HepG2 (cell line): Measurements from ENCODE around the gene RAD17. TPM values are rescaled to one million over a fixed set of nuclear protein-coding genes. Genes with fewer than 3 reads are reported as not detected.

Source experiments
- ATAC-seq: fragments of 200-7000 bp; cut with Tn5 transposase; 3 replicates; pipeline ENCODE4 v1.9.1; 2020; ENCODE audit warnings: mild to moderate bottlenecking, moderate library complexity
- BruUV-seq: library from RNA; stranded (reverse); fragments of 400-500 nt; replicated peaks from 2 replicates; lab custom pipeline; 2021; lab: Mats Ljungman, UMichigan
- CTCF ChIA-PET: fragments of 300-600 bp; formaldehyde crosslinking; extraction: SDS; loops from one replicate; lab custom pipeline; 2021; ENCODE audit warnings: low total read pairs, inconsistent platforms, low intra/inter-chr PET ratio; lab: Yijun Ruan, JAX
- POLR2A ChIA-PET: fragments of 350-600 bp; sonication (Branson Sonifier 250); formaldehyde crosslinking; loops from one replicate; lab custom pipeline; 2020; ENCODE audit warnings: antibody characterized with exemption, inconsistent platforms; lab: Yijun Ruan, JAX
- DNase-seq: peaks from one replicate; pipeline ENCODE4 v3.0.0-alpha.2; 2015; ENCODE audit warnings: low spot score
- FAIRE-seq: peaks from 3 replicates; lab custom pipeline; 2011; peaks lifted over from hg19 to GRCh38; lab: Jason Lieb, UNC
- H2AFZ ChIP-seq: one replicate; pipeline ENCODE4 v1.6.1; 2011; ENCODE audit warnings: low read length, inconsistent platforms
- H3K27ac ChIP-seq: fragments of 300-600 bp; 3 replicates; pipeline ENCODE4 v1.8.0; 2011; ENCODE audit warnings: mixed run types, mild to moderate bottlenecking, mixed read lengths, low read length, inconsistent platforms; ENCODE audit not compliant: insufficient read depth; ENCODE audit errors: extremely low read length
- H3K27me3 ChIP-seq, 2 experiments: fragments of 200-600 bp in 1 of 2; 2 replicates in 1 of 2; 3 replicates in 1 of 2; pipeline versions ENCODE4 v1.6.0 to v1.8.0; 2011; ENCODE audit warnings: low read length in 2 of 2, mild to moderate bottlenecking in 2 of 2, moderate library complexity in 2 of 2, inconsistent platforms in 1 of 2; ENCODE audit not compliant: insufficient read depth in 2 of 2, control insufficient read depth in 1 of 2
- H3K36me3 ChIP-seq, 2 experiments: fragments of 200-600 bp in 1 of 2; replicated peaks in 1 of 2; 2 replicates in 1 of 2; 3 replicates in 1 of 2; pipeline versions ENCODE4 v1.5.1 to v1.8.0; 2011; ENCODE audit warnings: low read length in 2 of 2, inconsistent platforms in 1 of 2; ENCODE audit not compliant: insufficient read depth in 2 of 2, control insufficient read depth in 1 of 2
- H3K4me1 ChIP-seq: 2 replicates; pipeline ENCODE4 v1.5.1; 2012; ENCODE audit warnings: low read length, inconsistent platforms; ENCODE audit not compliant: insufficient read depth
- H3K4me2 ChIP-seq: 2 replicates; pipeline ENCODE4 v1.6.0; 2011; ENCODE audit warnings: low read depth, low read length, inconsistent platforms
- H3K4me3 ChIP-seq, 3 experiments: fragments of 200-600 bp in 1 of 3; sonication (generic), shearing (Covaris generic) in 1 of 3; replicated peaks in 1 of 3; 2 replicates each; pipeline ENCODE4 v1.5.1; 2011 to 2016; ENCODE audit warnings: low read length in 3 of 3, inconsistent platforms in 2 of 3, low read depth in 2 of 3, mild to moderate bottlenecking in 2 of 3, control low read depth in 1 of 3, mixed read lengths in 1 of 3; ENCODE audit not compliant: insufficient read depth in 1 of 3
- H3K79me2 ChIP-seq: one replicate; pipeline ENCODE4 v1.6.1; 2011; ENCODE audit warnings: low read length, inconsistent platforms; ENCODE audit not compliant: insufficient read depth
- H3K9ac ChIP-seq: 2 replicates; pipeline ENCODE4 v1.6.0; 2011; ENCODE audit warnings: mild to moderate bottlenecking, low read depth, low read length, inconsistent platforms; ENCODE audit not compliant: insufficient read depth
- H3K9me3 ChIP-seq: 2 replicates; pipeline ENCODE4 v1.5.1; 2012; ENCODE audit warnings: mild to moderate bottlenecking, low read length
- H4K20me1 ChIP-seq: 2 replicates; pipeline ENCODE4 v1.6.0; 2011; ENCODE audit warnings: inconsistent platforms, mild to moderate bottlenecking, low read length, moderate library complexity; ENCODE audit not compliant: insufficient read depth
- CHD2 ChIP-seq: IDR thresholded peaks from 2 replicates; pipeline ENCODE4 v1.6.1; 2011; ENCODE audit warnings: low read depth, low read length, improper control_type of control experiment
- FOXJ3 ChIP-seq: sonication (generic); formaldehyde crosslinking; IDR thresholded peaks from 2 replicates; pipeline ENCODE4 v1.4.0; 2020; ENCODE audit warnings: missing genetic modification reagents, mild to moderate bottlenecking, borderline replicate concordance
- GLI4 ChIP-seq: sonication (generic); formaldehyde crosslinking; IDR thresholded peaks from 2 replicates; pipeline ENCODE4 v1.5.1; 2020; ENCODE audit warnings: missing genetic modification reagents, mild to moderate bottlenecking, moderate library complexity, borderline replicate concordance
- HOXA5 ChIP-seq: sonication (generic); formaldehyde crosslinking; IDR thresholded peaks from 2 replicates; pipeline ENCODE4 v1.4.0; 2020; ENCODE audit warnings: missing genetic modification reagents
- MBD4 ChIP-seq: IDR thresholded peaks from 2 replicates; pipeline ENCODE4 v1.6.1; 2012; ENCODE audit warnings: low read length, inconsistent platforms, borderline replicate concordance
- MEIS2 ChIP-seq: sonication (generic); formaldehyde crosslinking; IDR thresholded peaks from 2 replicates; pipeline ENCODE4 v1.9.0; 2021; ENCODE audit warnings: mild to moderate bottlenecking, missing genetic modification reagents
- NCOA2 ChIP-seq: sonication (generic); formaldehyde crosslinking; IDR thresholded peaks from 2 replicates; pipeline ENCODE4 v1.8.0; 2022; ENCODE audit warnings: inconsistent platforms
- RFXANK ChIP-seq: IDR thresholded peaks from 2 replicates; pipeline ENCODE4 v1.6.1; 2016
- SRSF1 ChIP-seq: fragments of 200-400 bp; formaldehyde crosslinking; optimal IDR thresholded peaks from 2 replicates; pipeline ENCODE3; 2017; ENCODE audit warnings: mild to moderate bottlenecking, low read depth, low read length, moderate library complexity
- ZBTB21 ChIP-seq: sonication (generic); formaldehyde crosslinking; IDR thresholded peaks from 2 replicates; pipeline ENCODE4 v1.4.0; 2020; ENCODE audit warnings: missing genetic modification reagents
- ZEB1 ChIP-seq: IDR thresholded peaks from 2 replicates; pipeline ENCODE4 v1.6.1; 2012; ENCODE audit warnings: mild to moderate bottlenecking, low read depth, inconsistent platforms; ENCODE audit not compliant: insufficient replicate concordance
- ZFP82 ChIP-seq: sonication (generic); formaldehyde crosslinking; IDR thresholded peaks from 2 replicates; pipeline ENCODE4 v1.5.1; 2020; ENCODE audit warnings: mild to moderate bottlenecking, missing genetic modification reagents, borderline replicate concordance
- ZNF138 ChIP-seq: sonication (generic); formaldehyde crosslinking; IDR thresholded peaks from 2 replicates; pipeline ENCODE4 v1.5.0; 2020; ENCODE audit warnings: mild to moderate bottlenecking, low read depth, missing genetic modification reagents
- ZNF317 ChIP-seq: sonication (generic); formaldehyde crosslinking; IDR thresholded peaks from 2 replicates; pipeline ENCODE4 v1.5.0; 2020; ENCODE audit warnings: mild to moderate bottlenecking, missing genetic modification reagents
- ZNF33A ChIP-seq: sonication (generic); formaldehyde crosslinking; IDR thresholded peaks from 2 replicates; pipeline ENCODE4 v1.5.1; 2020; ENCODE audit warnings: missing genetic modification reagents, mild to moderate bottlenecking, moderate library complexity, borderline replicate concordance
- ZNF33B ChIP-seq: sonication (generic); formaldehyde crosslinking; IDR thresholded peaks from 2 replicates; pipeline ENCODE4 v1.5.1; 2020; ENCODE audit warnings: mild to moderate bottlenecking, missing genetic modification reagents
- ZNF501 ChIP-seq: sonication (generic); formaldehyde crosslinking; IDR thresholded peaks from 2 replicates; pipeline ENCODE4 v1.5.1; 2020; ENCODE audit warnings: mild to moderate bottlenecking, moderate library complexity, missing genetic modification reagents
- WGBS: methylation state at CpG from one replicate; pipeline ENCODE4 v1.1.6; 2017; ENCODE audit warnings: low lambda C conversion rate; 5-methylcytosine and 5-hydroxymethylcytosine counted together
- in situ Hi-C: cut with HindIII; loops from 2 replicates; pipeline ENCODE4 v1.10.0; 2017; ENCODE audit warnings: low pct_unique_long_range_greater_than_20kb; ENCODE audit not compliant: extremely low pct_ligation_motif_present
- intact Hi-C: fragments of 100-400 bp; cut with micrococcal nuclease; formaldehyde crosslinking; loops from one replicate; pipeline ENCODE4 v1.10.0; 2022; ENCODE audit not compliant: unreplicated experiment
- polyA plus RNA-seq, 8 experiments: library from polyadenylated mRNA; depleted of rRNA in 3 of 8; stranded (reverse) in 7 of 8; unstranded in 1 of 8; fragments of >200 nt; fragmentation: Illumina TruSeq in 4 of 8; extraction: Trizol in 4 of 8; gene quantifications; 2 replicates each; pipeline versions ENCODE4 v1.2.1 to v1.2.3, GENCODE V29; 2011 to 2016; ENCODE audit warnings: low read depth in 4 of 8, missing spikeins in 1 of 8, mixed read lengths in 1 of 8; ENCODE audit not compliant: insufficient read depth in 1 of 8
- total RNA-seq, 5 experiments: library from RNA; depleted of rRNA; stranded (reverse); fragments of >200 nt; fragmentation: Illumina TruSeq; extraction: Trizol; gene quantifications; 2 replicates each; pipeline ENCODE4 v1.2.3, GENCODE V29; 2016; ENCODE audit warnings: low read depth in 1 of 5
- TF ChIP-seq, protein P1 (sequence below): sonication (generic); formaldehyde crosslinking; IDR thresholded peaks from 2 replicates; pipeline ENCODE4 v1.8.0; 2022; ENCODE audit warnings: missing genetic modification reagents, mild to moderate bottlenecking, borderline replicate concordance
- TF ChIP-seq, protein P2 (sequence below): IDR thresholded peaks from 2 replicates; pipeline ENCODE4 v1.6.1; 2016

Gene RAD17
- total and polyA plus RNA-seq, 2 of the 13 experiments (the other 11 are each of a cell fraction or from before 2014, with no cell fraction given) = 24.0 to 25.9 TPM

DNA sequence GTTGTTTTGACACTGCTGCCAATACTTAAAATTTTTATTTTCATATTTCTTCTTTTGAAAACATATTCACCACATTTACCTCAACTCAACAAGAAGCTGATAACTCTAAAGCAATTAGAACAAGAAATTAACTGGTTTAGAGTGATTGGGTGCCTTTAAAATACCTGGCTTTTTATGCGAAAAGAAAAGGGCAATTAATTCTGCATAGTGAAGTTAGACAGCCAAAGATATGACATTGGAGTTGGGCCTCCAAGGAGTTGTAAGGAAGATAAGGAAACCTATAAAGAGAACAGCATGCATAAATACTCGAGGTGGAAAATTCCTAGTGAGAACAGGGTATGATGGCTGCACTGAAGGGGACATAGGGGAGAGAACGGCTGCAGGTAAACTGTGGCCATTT lies 9.9 kb upstream of the RAD17 start:
- CTCF ChIA-PET = no interaction called here

DNA sequence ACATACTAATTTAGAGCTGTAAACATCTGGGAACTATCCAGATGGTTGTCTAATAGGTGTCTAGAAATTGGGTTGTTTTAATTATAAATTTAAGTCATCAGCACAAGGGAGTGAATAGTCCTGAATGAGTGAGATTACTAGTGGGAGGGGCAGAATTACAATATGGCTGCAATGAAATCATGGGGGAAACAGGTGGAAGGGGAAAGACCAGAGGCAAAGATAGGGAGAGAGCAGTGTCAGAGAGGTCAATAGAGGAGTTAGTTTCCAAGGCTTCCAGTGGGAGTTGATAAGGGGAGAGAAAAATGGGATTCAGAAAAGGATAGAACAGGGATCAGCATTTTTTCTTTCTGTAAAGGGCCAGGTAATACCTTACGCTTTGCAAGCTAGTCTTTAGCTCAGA lies 9.2 kb upstream of the RAD17 start:
- CTCF ChIA-PET = no interaction called here
- BruUV-seq = no TSS peak
- TF ChIP-seq SRSF1 (no peak), ZNF501 (CRISPR knock-in tag) (no peak), ZNF33B (CRISPR knock-in tag) (no peak), MEIS2 (CRISPR knock-in tag) (no peak), ZEB1 (no peak), FOXJ3 (CRISPR knock-in tag) (no peak)
- TF ChIP-seq, protein P1, sequence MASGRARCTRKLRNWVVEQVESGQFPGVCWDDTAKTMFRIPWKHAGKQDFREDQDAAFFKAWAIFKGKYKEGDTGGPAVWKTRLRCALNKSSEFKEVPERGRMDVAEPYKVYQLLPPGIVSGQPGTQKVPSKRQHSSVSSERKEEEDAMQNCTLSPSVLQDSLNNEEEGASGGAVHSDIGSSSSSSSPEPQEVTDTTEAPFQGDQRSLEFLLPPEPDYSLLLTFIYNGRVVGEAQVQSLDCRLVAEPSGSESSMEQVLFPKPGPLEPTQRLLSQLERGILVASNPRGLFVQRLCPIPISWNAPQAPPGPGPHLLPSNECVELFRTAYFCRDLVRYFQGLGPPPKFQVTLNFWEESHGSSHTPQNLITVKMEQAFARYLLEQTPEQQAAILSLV (CRISPR knock-in tag) = no peak

More for the DNA sequence above, 9.9 kb upstream of the RAD17 start:
- Histone ChIP-seq H3K4me2 (no peak overlapping the region), H3K36me3 (peaks cover 9 to 45% of the 10 kb centered on the region in 2 experiments), H4K20me1 (no peaks in the 10 kb centered on the region), H3K79me2 (peaks cover 39% of the 10 kb centered on the region), H3K27ac (no peak overlapping the region), H3K27me3 (no peaks in the 10 kb centered on the region), H2AFZ (no peak overlapping the region), H3K4me3 (no peak overlapping the region), H3K9me3 (no peaks in the 10 kb centered on the region), H3K4me1 (no peaks in the 10 kb centered on the region), H3K9ac (no peak overlapping the region)
- FAIRE-seq = no peak
- intact Hi-C loops = no loop called here
- POLR2A ChIA-PET = no interaction called here
- in situ Hi-C loops = no loop called here
- no peak for DNase-seq
- BruUV-seq = no TSS peak
- ATAC-seq = no peak
- 98% methylated on average over 3 of the region's 3 CpGs for WGBS
- no peak for TF ChIP-seq ZBTB21
- TF ChIP-seq ZFP82 (CRISPR knock-in tag) = no peak
- TF ChIP-seq GLI4 (CRISPR knock-in tag) = no peak
- TF ChIP-seq, protein P2, sequence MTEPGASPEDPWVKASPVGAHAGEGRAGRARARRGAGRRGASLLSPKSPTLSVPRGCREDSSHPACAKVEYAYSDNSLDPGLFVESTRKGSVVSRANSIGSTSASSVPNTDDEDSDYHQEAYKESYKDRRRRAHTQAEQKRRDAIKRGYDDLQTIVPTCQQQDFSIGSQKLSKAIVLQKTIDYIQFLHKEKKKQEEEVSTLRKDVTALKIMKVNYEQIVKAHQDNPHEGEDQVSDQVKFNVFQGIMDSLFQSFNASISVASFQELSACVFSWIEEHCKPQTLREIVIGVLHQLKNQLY = no peak
- no peak for TF ChIP-seq ZNF33A (CRISPR knock-in tag)
- TF ChIP-seq MBD4 = no peak
- no peak for TF ChIP-seq RFXANK (CRISPR knock-in tag)
- no peak for TF ChIP-seq HOXA5 (CRISPR knock-in tag)
- TF ChIP-seq NCOA2 (CRISPR knock-in tag) = no peak
- TF ChIP-seq CHD2 = no peak
- no peak for TF ChIP-seq ZNF317 (CRISPR knock-in tag)
- no peak for TF ChIP-seq ZNF138 (CRISPR knock-in tag)

More for the DNA sequence above, 9.2 kb upstream of the RAD17 start:
- no peak overlapping the region for H3K27ac ChIP-seq
- peaks cover 46% of the 10 kb centered on the region for H3K79me2 ChIP-seq
- FAIRE-seq (no peak), DNase-seq (no peak), ATAC-seq (no peak)
- no peak overlapping the region for H3K9ac ChIP-seq
- H3K27me3 ChIP-seq = no peaks in the 10 kb centered on the region
- no peak overlapping the region for H3K4me3 ChIP-seq
- H3K9me3 ChIP-seq = no peaks in the 10 kb centered on the region
- intact Hi-C loops = no loop called here
- H2AFZ ChIP-seq = no peak overlapping the region
- 100% methylated on average over 1 of the region's 1 CpG for WGBS
- H4K20me1 ChIP-seq = no peaks in the 10 kb centered on the region; the same call in 1 of the 2 replicates
- H3K4me1 ChIP-seq = no peaks in the 10 kb centered on the region
- POLR2A ChIA-PET = no interaction called here
- H3K36me3 ChIP-seq = peaks cover 9 to 45% of the 10 kb centered on the region in 2 experiments
- in situ Hi-C loops = no loop called here
- H3K4me2 ChIP-seq = no peak overlapping the region
